PC-9 (cell line): ENCODE measurements around the gene LHX6. TPM values are rescaled to one million over a fixed set of nuclear protein-coding genes. Genes with fewer than 3 reads are reported as not detected.

Experiments used
- BruUV-seq: library from RNA; stranded (reverse); fragments of 400-500 nt; replicated peaks from 2 replicates; lab custom pipeline; 2021; lab: Mats Ljungman, UMichigan
- CTCF ChIA-PET: fragments of 300-600 bp; sonication (Branson Sonifier 250); formaldehyde crosslinking; loops from one replicate; lab custom pipeline; 2022; ENCODE audit warnings: antibody characterized with exemption; lab: Charles Lee
- POLR2A ChIA-PET: fragments of 300-600 bp; sonication (Branson Sonifier 250); formaldehyde crosslinking; loops from one replicate; lab custom pipeline; 2022; ENCODE audit warnings: antibody characterized with exemption; ENCODE audit not compliant: unreplicated experiment; lab: Charles Lee
- DNase-seq, 2 experiments: peaks; one replicate each; pipeline versions ENCODE4 v3.0.0 to v3.0.0-alpha.2; 2015 to 2022; ENCODE audit warnings: mixed read lengths in 1 of 2
- H2AFZ ChIP-seq: fragments of 200-600 bp; sonication (generic); 2 replicates; pipeline ENCODE4 v1.8.1; 2017; ENCODE audit warnings: antibody characterized with exemption
- H3F3A ChIP-seq: fragments of 200-600 bp; sonication (generic); 2 replicates; pipeline ENCODE4 v1.8.1; 2017; ENCODE audit warnings: antibody characterized with exemption, mild to moderate bottlenecking, low read depth; ENCODE audit not compliant: insufficient read depth
- H3K27ac ChIP-seq: fragments of 200-600 bp; sonication (generic); 2 replicates; pipeline ENCODE4 v1.6.1; 2016; ENCODE audit warnings: mixed run types
- H3K27me3 ChIP-seq: fragments of 200-600 bp; sonication (generic); 2 replicates; pipeline ENCODE4 v1.6.1; 2016; ENCODE audit warnings: low read depth, mixed run types; ENCODE audit not compliant: insufficient read depth
- H3K36me3 ChIP-seq: fragments of 200-600 bp; sonication (generic); 2 replicates; pipeline ENCODE4 v1.6.1; 2016; ENCODE audit warnings: low read depth, mixed run types
- H3K4me1 ChIP-seq: fragments of 200-600 bp; sonication (generic); replicated peaks from 2 replicates; pipeline ENCODE4 v1.6.1; 2016; ENCODE audit warnings: mixed run types; ENCODE audit not compliant: insufficient read depth
- H3K4me2 ChIP-seq: fragments of 200-600 bp; sonication (generic); 2 replicates; pipeline ENCODE4 v1.6.1; 2017; ENCODE audit warnings: mixed run types
- H3K4me3 ChIP-seq: fragments of 200-600 bp; sonication (generic); 2 replicates; pipeline ENCODE4 v1.6.1; 2016; ENCODE audit warnings: mixed run types
- H3K79me2 ChIP-seq: fragments of 200-600 bp; sonication (generic); 2 replicates; pipeline ENCODE4 v1.6.1; 2017; ENCODE audit warnings: low read depth, mixed run types
- H3K9me2 ChIP-seq: fragments of 200-600 bp; sonication (generic); 2 replicates; pipeline ENCODE4 v1.8.1; 2017; ENCODE audit warnings: mild to moderate bottlenecking; ENCODE audit not compliant: insufficient read depth
- H3K9me3 ChIP-seq: fragments of 200-600 bp; sonication (generic); 2 replicates; pipeline ENCODE4 v1.8.1; 2016; ENCODE audit warnings: low read depth; ENCODE audit not compliant: insufficient read depth
- H4K20me1 ChIP-seq: fragments of 200-600 bp; sonication (generic); 2 replicates; pipeline ENCODE4 v1.8.1; 2017; ENCODE audit not compliant: insufficient read depth
- EZH2 ChIP-seq: fragments of 200-600 bp; sonication (generic); IDR thresholded peaks from 2 replicates; pipeline ENCODE4 v1.8.0; 2017; ENCODE audit warnings: antibody characterized with exemption, low read depth
- intact Hi-C: fragments of 100-400 bp; cut with micrococcal nuclease; formaldehyde crosslinking; loops from one replicate; pipeline ENCODE4 v1.10.0; 2022; ENCODE audit not compliant: unreplicated experiment
- total RNA-seq: library from RNA; stranded (reverse); gene quantifications from 2 replicates; pipeline ENCODE4 v1.2.3, GENCODE V29; 2021
- TF ChIP-seq, protein P1 (sequence below): fragments of 200-600 bp; sonication (generic); conservative IDR thresholded peaks from 2 replicates; pipeline ENCODE4 v1.6.1; 2017; ENCODE audit warnings: mixed run types, antibody characterized with exemption, mild to moderate bottlenecking, moderate library complexity

LHX6 gene
- total RNA-seq, 1 experiment from 2014 or later: not detected

- ChIA-PET POLR2A (no interaction called here), CTCF (no interaction called here)
- no peaks in the 10 kb centered on the region for H3K9me2 ChIP-seq
- H3K4me1 ChIP-seq: no peaks in the 10 kb centered on the region
- H3K9me3 ChIP-seq: no peaks in the 10 kb centered on the region
- H3K27ac ChIP-seq: no peak overlapping the region
- no peaks in the 10 kb centered on the region for H3K27me3 ChIP-seq
- H4K20me1 ChIP-seq: no peaks in the 10 kb centered on the region
- intact Hi-C loops: no loop called here
- no peaks in the 10 kb centered on the region for H3K79me2 ChIP-seq
- H3F3A ChIP-seq: peaks cover 7% of the 10 kb centered on the region; the same call in 1 of the 2 replicates
- no peak overlapping the region for H3K4me2 ChIP-seq
- no peak overlapping the region for H3K4me3 ChIP-seq
- BruUV-seq: no TSS peak
- TF ChIP-seq EZH2: no peak
- DNase-seq: no peak
- H3K36me3 ChIP-seq: no peaks in the 10 kb centered on the region
- no peak overlapping the region for H2AFZ ChIP-seq
Observed at GRCh38 chr9:122218935-122219855, 9.6 kb downstream of the LHX6 start.

DNA sequence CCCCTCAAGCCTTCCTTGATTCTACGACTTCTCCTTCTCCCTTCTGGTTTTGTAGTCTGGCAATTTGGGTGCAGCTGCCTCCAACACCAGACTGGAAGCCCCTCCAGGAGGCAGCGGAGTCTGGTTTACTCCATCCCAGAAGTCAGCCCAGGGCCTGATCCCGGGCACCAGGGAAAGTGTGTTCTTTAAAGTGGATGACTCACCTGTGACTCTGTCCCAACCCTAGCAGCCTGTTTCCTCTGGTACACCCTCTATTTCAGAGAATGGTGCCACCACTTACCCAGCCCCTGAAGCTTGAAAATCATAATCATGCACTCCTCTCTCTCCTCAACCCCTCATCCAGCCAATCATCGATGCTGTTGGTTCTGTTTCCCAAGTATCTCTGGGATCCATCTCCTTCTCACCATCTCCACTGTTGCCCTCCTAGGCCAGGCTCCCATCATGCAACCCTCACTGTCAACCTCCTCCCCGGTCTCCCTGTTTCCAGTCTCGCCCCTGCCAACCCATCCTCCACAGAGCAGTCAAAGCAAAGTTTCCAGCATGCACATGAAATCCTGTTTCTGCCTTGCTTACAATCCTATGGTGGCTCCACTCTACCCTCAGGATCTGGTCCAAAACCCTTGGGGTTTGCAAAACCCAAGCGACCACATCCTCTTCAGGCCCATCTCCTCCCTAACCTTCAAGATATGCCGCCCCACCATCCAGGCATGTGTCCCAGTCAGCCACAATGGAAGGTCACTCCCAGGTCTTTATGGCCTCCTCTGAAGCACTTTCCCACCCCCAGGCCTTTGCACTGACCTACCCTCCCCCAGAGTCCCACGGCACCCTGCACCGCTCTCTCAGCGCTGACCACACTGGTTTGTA is 10.5 kb downstream of the LHX6 start:
- Histone ChIP-seq H3K27me3 (no peaks in the 10 kb centered on the region), H2AFZ (no peak overlapping the region), H3K27ac (no peak overlapping the region), H3K79me2 (no peaks in the 10 kb centered on the region), H3K4me1 (no peaks in the 10 kb centered on the region), H3K9me2 (no peaks in the 10 kb centered on the region), H3F3A (peaks cover 7% of the 10 kb centered on the region; the same call in 1 of the 2 replicates), H3K4me2 (no peak overlapping the region), H3K36me3 (no peaks in the 10 kb centered on the region), H3K9me3 (no peaks in the 10 kb centered on the region), H3K4me3 (no peak overlapping the region), H4K20me1 (no peaks in the 10 kb centered on the region)
- intact Hi-C loops: no loop called here
- no TSS peak for BruUV-seq
- TF ChIP-seq, protein P1, sequence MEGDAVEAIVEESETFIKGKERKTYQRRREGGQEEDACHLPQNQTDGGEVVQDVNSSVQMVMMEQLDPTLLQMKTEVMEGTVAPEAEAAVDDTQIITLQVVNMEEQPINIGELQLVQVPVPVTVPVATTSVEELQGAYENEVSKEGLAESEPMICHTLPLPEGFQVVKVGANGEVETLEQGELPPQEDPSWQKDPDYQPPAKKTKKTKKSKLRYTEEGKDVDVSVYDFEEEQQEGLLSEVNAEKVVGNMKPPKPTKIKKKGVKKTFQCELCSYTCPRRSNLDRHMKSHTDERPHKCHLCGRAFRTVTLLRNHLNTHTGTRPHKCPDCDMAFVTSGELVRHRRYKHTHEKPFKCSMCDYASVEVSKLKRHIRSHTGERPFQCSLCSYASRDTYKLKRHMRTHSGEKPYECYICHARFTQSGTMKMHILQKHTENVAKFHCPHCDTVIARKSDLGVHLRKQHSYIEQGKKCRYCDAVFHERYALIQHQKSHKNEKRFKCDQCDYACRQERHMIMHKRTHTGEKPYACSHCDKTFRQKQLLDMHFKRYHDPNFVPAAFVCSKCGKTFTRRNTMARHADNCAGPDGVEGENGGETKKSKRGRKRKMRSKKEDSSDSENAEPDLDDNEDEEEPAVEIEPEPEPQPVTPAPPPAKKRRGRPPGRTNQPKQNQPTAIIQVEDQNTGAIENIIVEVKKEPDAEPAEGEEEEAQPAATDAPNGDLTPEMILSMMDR: no peak
- TF ChIP-seq EZH2: no peak
- ChIA-PET POLR2A (no interaction called here), CTCF (no interaction called here)
- no peak for DNase-seq

GRCh38 chr9:122217640-122218039 is 11.1 kb downstream of the LHX6 start:
- H3K27ac ChIP-seq: no peak overlapping the region
- H3K9me3 ChIP-seq: no peaks in the 10 kb centered on the region
- no peaks in the 10 kb centered on the region for H3K36me3 ChIP-seq
- CTCF ChIA-PET: no interaction called here
- H3K4me1 ChIP-seq: no peaks in the 10 kb centered on the region
- TF ChIP-seq EZH2: no peak
- TF ChIP-seq, protein P1: no peak
- H3K9me2 ChIP-seq: no peaks in the 10 kb centered on the region
- BruUV-seq: no TSS peak
- no peak for DNase-seq
- H2AFZ ChIP-seq: no peak overlapping the region
- no peak overlapping the region for H3K4me2 ChIP-seq
- POLR2A ChIA-PET: no interaction called here
- H3K27me3 ChIP-seq: no peaks in the 10 kb centered on the region
- no peaks in the 10 kb centered on the region for H3K79me2 ChIP-seq
- peaks cover 7% of the 10 kb centered on the region; the same call in 1 of the 2 replicates for H3F3A ChIP-seq
- H3K4me3 ChIP-seq: no peak overlapping the region
- intact Hi-C loops: no loop called here
- no peaks in the 10 kb centered on the region for H4K20me1 ChIP-seq
